ENCODE measurements around the gene CRIM1.

- TF ChIP-seq CTCF (IDR thresholded peaks at IDR 0.05): no peak
- no peak for TF ChIP-seq POLR2A (IDR thresholded peaks at IDR 0.05)
These were observed 241.5 kb downstream of the CRIM1 start for GRCh38 chr2:36597003-36597531.
